Hepatocyte (in vitro differentiated cells): Measurements from ENCODE around the gene SPIRE1.

Source experiments
- EZH2phosphoT487 ChIP-seq: fragments of 200-600 bp; sonication (generic); IDR thresholded peaks from one replicate; pipeline ENCODE4 v1.6.1; 2018; ENCODE audit warnings: antibody characterized with exemption, mild to moderate bottlenecking, low read depth, moderate library complexity; ENCODE audit not compliant: unreplicated experiment, severe bottlenecking
- TF ChIP-seq, protein P1 (sequence below): fragments of 200-600 bp; sonication (generic); IDR thresholded peaks from 2 replicates; pipeline ENCODE4 v1.5.1; 2016; ENCODE audit warnings: antibody characterized with exemption, mild to moderate bottlenecking; ENCODE audit not compliant: poor library complexity

DNA sequence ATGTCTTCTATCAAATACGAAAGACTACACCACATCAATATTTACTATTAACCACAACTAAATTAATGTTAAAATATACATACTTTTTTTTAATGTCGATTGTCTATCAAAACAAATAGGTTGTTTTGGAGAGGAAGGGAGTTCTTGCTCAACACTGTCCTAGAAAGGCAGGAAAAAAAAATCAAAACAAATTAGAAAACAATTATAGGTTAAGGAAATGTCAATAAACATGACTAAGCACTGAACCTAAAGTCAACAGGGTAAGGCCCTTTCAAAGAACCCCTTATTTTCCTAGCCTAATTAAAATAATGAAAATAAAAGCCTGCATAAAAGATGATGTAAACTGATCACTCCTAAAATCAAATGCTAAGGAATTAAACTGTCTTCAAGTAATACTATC lies 41.8 kb upstream of the SPIRE1 start:
- TF ChIP-seq, protein P1, sequence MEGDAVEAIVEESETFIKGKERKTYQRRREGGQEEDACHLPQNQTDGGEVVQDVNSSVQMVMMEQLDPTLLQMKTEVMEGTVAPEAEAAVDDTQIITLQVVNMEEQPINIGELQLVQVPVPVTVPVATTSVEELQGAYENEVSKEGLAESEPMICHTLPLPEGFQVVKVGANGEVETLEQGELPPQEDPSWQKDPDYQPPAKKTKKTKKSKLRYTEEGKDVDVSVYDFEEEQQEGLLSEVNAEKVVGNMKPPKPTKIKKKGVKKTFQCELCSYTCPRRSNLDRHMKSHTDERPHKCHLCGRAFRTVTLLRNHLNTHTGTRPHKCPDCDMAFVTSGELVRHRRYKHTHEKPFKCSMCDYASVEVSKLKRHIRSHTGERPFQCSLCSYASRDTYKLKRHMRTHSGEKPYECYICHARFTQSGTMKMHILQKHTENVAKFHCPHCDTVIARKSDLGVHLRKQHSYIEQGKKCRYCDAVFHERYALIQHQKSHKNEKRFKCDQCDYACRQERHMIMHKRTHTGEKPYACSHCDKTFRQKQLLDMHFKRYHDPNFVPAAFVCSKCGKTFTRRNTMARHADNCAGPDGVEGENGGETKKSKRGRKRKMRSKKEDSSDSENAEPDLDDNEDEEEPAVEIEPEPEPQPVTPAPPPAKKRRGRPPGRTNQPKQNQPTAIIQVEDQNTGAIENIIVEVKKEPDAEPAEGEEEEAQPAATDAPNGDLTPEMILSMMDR, result no peak
- no peak for TF ChIP-seq EZH2phosphoT487
